DOHH2 (cell line): ENCODE results near the gene TUBB4B.

Experiments
- CTCF ChIP-seq: fragments of 200-600 bp; sonication (generic); IDR thresholded peaks from one replicate; pipeline ENCODE4 v1.5.1; 2014; ENCODE audit warnings: antibody characterized with exemption, mild to moderate bottlenecking, low read depth, low read length; ENCODE audit not compliant: poor library complexity, severe bottlenecking
- EZH2phosphoT487 ChIP-seq: fragments of 200-600 bp; sonication (generic); IDR thresholded peaks from 2 replicates; pipeline ENCODE4 v1.6.1; 2017; ENCODE audit warnings: borderline replicate concordance, mild to moderate bottlenecking, antibody characterized with exemption, low read length, moderate library complexity, mixed read lengths

- TF ChIP-seq CTCF, result no peak
- TF ChIP-seq EZH2phosphoT487, result no peak
Measured at GRCh38 chr9:137266585-137267453, 25.7 kb downstream of the TUBB4B start.
